Effector memory CD8-positive, alpha-beta T cell (primary cell): ENCODE data around the gene CPNE5.
A peak's percentile ranks its signal among the peaks of the same experiment; 100 is the strongest.

Experiments
- ATAC-seq: fragments of 150-1000 bp; cut with Tn5 transposase; replicated peaks from 2 replicates; pipeline ENCODE4 v1.10.0; 2021; ENCODE audit warnings: mild to moderate bottlenecking, moderate library complexity
- DNase-seq, 3 experiments: peaks; one replicate each; pipeline ENCODE4 v3.0.0; 2021
- H3K27ac Mint-ChIP-seq, 2 donors: one replicate each; pipeline ENCODE4 v1.8.0; 2022; ENCODE audit warnings: mild to moderate bottlenecking in 2 of 2, mixed read lengths in 2 of 2, moderate library complexity in 2 of 2
- H3K27me3 Mint-ChIP-seq, 2 donors: one replicate each; pipeline ENCODE4 v1.8.0; 2022; ENCODE audit warnings: mixed read lengths in 2 of 2
- H3K36me3 Mint-ChIP-seq: one replicate; pipeline ENCODE4 v1.8.0; 2022; ENCODE audit warnings: mild to moderate bottlenecking, moderate library complexity, mixed read lengths; ENCODE audit not compliant: insufficient read depth
- H3K4me1 Mint-ChIP-seq, 2 donors: one replicate each; pipeline ENCODE4 v1.8.0; 2022; ENCODE audit warnings: low read depth in 2 of 2, mixed read lengths in 2 of 2
- H3K4me3 Mint-ChIP-seq, 2 donors: one replicate each; pipeline ENCODE4 v1.8.0; 2022; ENCODE audit warnings: mild to moderate bottlenecking in 2 of 2, mixed read lengths in 2 of 2, moderate library complexity in 2 of 2
- H3K9me3 Mint-ChIP-seq, 2 donors: one replicate each; pipeline ENCODE4 v1.8.0; 2022; ENCODE audit warnings: mixed read lengths in 2 of 2

CPNE5 gene

DNA sequence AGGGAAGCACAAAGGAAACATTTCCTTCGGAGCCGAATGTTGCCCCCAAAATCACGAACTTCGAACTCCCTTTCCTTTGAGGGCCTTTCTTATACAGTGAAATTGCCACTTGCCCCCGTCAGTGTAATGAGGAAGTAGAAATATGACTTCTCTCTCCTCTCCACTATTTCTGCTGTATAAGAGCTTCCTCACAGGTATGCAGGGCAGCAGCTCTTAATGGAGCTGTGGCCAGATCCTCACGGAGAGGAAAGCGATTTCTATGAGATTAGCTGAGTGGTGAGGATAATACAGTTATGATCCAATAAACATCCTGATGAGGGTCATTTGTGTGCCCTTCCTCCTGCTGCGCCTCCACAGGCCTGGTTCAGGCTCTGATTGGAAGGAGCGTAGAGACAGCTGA, 10.8 kb upstream of the CPNE5 start:
- peaks cover 2% of the 10 kb centered on the region for H3K36me3 Mint-ChIP-seq

DNA sequence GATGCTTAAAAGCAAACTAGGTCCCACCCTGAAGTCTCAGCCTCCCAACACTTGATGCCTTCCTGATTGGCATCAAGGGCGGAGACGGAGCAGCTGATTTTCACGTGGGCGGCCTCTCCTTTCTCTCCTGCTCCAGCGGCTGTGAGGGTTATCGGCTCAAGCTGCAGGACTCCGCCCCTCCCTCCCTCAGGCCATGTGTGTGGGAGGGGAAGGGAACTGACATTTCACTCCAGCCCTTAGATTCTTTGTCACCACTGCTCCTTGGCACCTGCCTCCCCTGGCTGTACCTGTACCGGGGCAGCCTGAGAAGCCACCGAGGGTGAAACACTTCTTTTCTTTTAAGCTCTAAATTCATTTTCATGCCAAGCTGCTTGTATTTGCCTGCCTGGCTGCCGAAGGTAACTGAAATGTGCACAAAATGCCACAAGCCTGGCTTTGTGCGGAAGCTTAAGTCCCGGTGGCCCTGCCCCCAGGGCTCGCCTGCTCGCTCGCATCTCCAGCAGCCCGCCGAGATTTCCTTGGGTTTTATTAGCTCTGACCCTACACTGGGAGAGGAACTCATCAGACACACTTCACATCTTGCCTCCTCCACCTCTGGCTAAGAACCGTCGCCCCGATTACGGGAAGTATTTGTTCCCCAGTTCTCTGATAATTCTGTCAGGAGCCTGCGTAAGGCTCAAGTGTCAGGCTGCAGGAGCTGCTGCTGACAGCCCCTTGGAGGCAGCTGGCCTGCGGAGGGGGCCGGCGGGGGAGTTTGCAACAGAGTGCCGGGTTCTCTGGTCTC, 9.6 kb upstream of the CPNE5 start:
- no peaks in the 10 kb centered on the region for H3K27me3 Mint-ChIP-seq
- H3K4me3 Mint-ChIP-seq: no peak overlapping the region
- no peak overlapping the region for H3K27ac Mint-ChIP-seq
- H3K36me3 Mint-ChIP-seq: peaks cover 2% of the 10 kb centered on the region
- peaks cover 0 to 5% of the 10 kb centered on the region in 2 donors for H3K4me1 Mint-ChIP-seq
- DNase-seq: no peak
- peaks cover 3 to 10% of the 10 kb centered on the region in 2 donors for H3K9me3 Mint-ChIP-seq
- ATAC-seq: no peak

More for the DNA sequence above, 10.8 kb upstream of the CPNE5 start:
- ATAC-seq (no peak), DNase-seq (no peak)
- no peak overlapping the region for H3K27ac Mint-ChIP-seq
- no peak overlapping the region for H3K4me3 Mint-ChIP-seq
- H3K9me3 Mint-ChIP-seq: peaks cover 3 to 10% of the 10 kb centered on the region in 2 donors
- H3K27me3 Mint-ChIP-seq: no peaks in the 10 kb centered on the region
- peaks cover 0 to 5% of the 10 kb centered on the region in 2 donors for H3K4me1 Mint-ChIP-seq

GRCh38 chr6:36847991-36848390, 8.7 kb upstream of the CPNE5 start:
- no peaks in the 10 kb centered on the region for H3K27me3 Mint-ChIP-seq
- ATAC-seq (no peak), DNase-seq (no peak)
- H3K36me3 Mint-ChIP-seq: peaks cover 2% of the 10 kb centered on the region
- H3K27ac Mint-ChIP-seq: peak overlapping the region in 1 of 2 donors; percentile 63
- H3K4me3 Mint-ChIP-seq: no peak overlapping the region
- peaks cover 3 to 10% of the 10 kb centered on the region in 2 donors for H3K9me3 Mint-ChIP-seq
- peaks cover 0 to 5% of the 10 kb centered on the region in 2 donors for H3K4me1 Mint-ChIP-seq

DNA sequence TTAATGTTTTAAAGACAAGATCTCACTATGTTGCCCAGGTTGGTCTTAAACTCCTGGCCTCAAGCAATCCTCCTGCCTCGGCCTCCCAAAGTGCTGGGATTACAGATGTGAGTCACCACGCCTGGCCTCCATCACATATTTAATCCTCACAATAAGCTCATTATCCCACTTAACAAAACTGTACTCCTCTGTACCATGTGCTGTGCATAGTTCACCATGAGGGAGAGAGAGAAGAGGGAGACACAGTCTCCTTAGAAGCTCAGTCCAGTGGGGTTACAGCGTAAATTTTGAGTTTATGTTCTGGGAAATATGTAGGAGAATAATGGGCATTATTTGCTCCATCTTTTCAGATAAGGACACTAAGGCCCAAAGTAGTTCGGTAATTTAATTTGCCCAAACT, 7.9 kb upstream of the CPNE5 start:
- Mint-ChIP-seq H3K27ac (peak overlapping the region in 1 of 2 donors; percentile 1), H3K4me3 (no peak overlapping the region), H3K36me3 (no peaks in the 10 kb centered on the region), H3K4me1 (peaks cover 0 to 5% of the 10 kb centered on the region in 2 donors), H3K9me3 (peaks cover 3 to 10% of the 10 kb centered on the region in 2 donors), H3K27me3 (no peaks in the 10 kb centered on the region)
- DNase-seq (no peak), ATAC-seq (no peak)

- H3K27me3 Mint-ChIP-seq: peaks cover 0 to 10% of the 10 kb centered on the region in 2 donors
- peaks cover 3% of the 10 kb centered on the region in 2 donors for H3K9me3 Mint-ChIP-seq
- no peak for ATAC-seq
- no peak overlapping the region for H3K27ac Mint-ChIP-seq
- H3K4me1 Mint-ChIP-seq: peaks cover 5 to 8% of the 10 kb centered on the region in 2 donors
- no peak overlapping the region for H3K4me3 Mint-ChIP-seq
- no peaks in the 10 kb centered on the region for H3K36me3 Mint-ChIP-seq
- no peak for DNase-seq
These were observed 6.0 kb upstream of the CPNE5 start for GRCh38 chr6:36845233-36845632.

GRCh38 chr6:36844232-36845170, 5.3 kb upstream of the CPNE5 start:
- Mint-ChIP-seq H3K27me3 (peaks cover 0 to 13% of the 10 kb centered on the region in 2 donors), H3K36me3 (no peaks in the 10 kb centered on the region), H3K4me3 (no peak overlapping the region), H3K4me1 (peaks cover 5 to 10% of the 10 kb centered on the region in 2 donors), H3K9me3 (no peaks in the 10 kb centered on the region), H3K27ac (peak overlapping the region in 1 of 2 donors; percentile 18)
- DNase-seq (no peak), ATAC-seq (no peak)

DNA sequence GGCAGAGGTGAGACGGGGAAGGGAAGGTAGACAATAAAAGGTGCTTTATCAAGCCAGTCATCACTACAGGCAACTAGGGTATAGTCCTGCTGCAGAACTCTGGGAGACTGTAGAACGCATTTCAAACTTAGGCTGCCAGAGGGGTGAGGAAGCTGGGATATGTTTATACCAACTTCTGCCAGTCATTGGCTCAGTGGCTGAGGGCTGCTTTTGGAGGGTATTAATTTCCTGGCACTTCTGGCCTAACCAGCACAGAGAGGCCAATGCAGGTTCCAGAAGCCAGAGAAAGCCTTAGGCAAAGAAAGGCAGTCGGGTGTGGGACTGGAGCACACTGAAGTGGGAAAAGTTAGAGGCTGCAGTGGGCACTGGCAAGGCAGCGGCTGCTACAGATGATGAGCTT, 3.9 kb upstream of the CPNE5 start:
- no peaks in the 10 kb centered on the region for H3K36me3 Mint-ChIP-seq
- no peaks in the 10 kb centered on the region for H3K9me3 Mint-ChIP-seq
- ATAC-seq (no peak), DNase-seq (no peak)
- peaks cover 10 to 25% of the 10 kb centered on the region in 2 donors for H3K27me3 Mint-ChIP-seq
- peaks cover 5 to 13% of the 10 kb centered on the region in 2 donors for H3K4me1 Mint-ChIP-seq
- no peak overlapping the region for H3K4me3 Mint-ChIP-seq
- H3K27ac Mint-ChIP-seq: no peak overlapping the region

- peaks cover 20 to 38% of the 10 kb centered on the region in 2 donors for H3K27me3 Mint-ChIP-seq
- no peaks in the 10 kb centered on the region for H3K36me3 Mint-ChIP-seq
These were observed 2.5 kb upstream of the CPNE5 start for GRCh38 chr6:36841756-36842155.

GRCh38 chr6:36840432-36841403, 1.5 kb upstream of the CPNE5 start:
- peak; percentile 21 to 32 (median 25) for DNase-seq
- ATAC-seq: peak; percentile 80
- Mint-ChIP-seq H3K9me3 (no peaks in the 10 kb centered on the region), H3K4me1 (peaks cover 5 to 13% of the 10 kb centered on the region in 2 donors), H3K36me3 (no peaks in the 10 kb centered on the region), H3K27ac (no peak overlapping the region), H3K27me3 (peaks cover 20 to 38% of the 10 kb centered on the region in 2 donors), H3K4me3 (peak overlapping the region; percentile 69 to 80)

More at GRCh38 chr6:36841756-36842155, 2.5 kb upstream of the CPNE5 start:
- Mint-ChIP-seq H3K27ac (no peak overlapping the region), H3K4me3 (no peak overlapping the region), H3K4me1 (peaks cover 5 to 13% of the 10 kb centered on the region in 2 donors), H3K9me3 (no peaks in the 10 kb centered on the region)
- no peak for ATAC-seq
- no peak for DNase-seq

DNA sequence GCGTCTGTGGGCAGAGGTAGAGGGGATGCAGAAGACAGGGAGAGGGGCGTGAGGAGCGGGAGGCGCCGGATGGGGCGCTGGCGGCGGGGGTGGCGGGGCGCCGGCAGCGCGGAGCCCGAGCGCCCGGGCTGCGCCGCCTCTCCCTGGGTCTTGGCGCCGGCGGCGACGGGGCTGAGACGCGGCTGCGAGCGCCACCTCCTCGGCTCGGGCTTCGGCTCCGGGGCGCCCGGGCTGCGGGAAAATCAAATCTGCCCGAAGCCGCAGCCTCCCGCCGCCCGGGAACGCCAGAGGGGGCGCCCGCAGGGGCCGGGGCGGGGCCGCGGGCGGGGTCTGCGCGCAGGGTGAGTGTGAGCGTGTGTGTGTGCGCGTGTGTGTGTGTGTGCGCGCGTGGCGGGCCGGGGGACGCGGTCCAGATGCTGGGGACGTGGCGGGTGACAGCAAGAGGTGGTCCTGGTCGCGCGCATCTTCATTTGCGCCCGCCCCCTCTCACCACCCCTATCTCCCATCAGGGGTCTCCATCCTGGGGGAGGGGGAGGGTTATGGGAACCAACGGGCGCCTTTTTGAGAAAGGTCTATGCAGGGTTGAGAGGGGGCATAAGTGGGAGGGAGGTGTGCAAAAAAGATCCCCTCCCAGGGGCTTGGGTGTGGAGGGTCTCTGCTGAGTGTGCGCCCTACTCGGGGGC, 646 bp upstream of the CPNE5 start:
- H3K27ac Mint-ChIP-seq: no peak overlapping the region
- H3K27me3 Mint-ChIP-seq: peaks cover 20 to 38% of the 10 kb centered on the region in 2 donors
- ATAC-seq (peak; percentile 68), DNase-seq (peak; percentile 25 to 29 (median 25))
- H3K4me1 Mint-ChIP-seq: peaks cover 5 to 13% of the 10 kb centered on the region in 2 donors
- H3K9me3 Mint-ChIP-seq: no peaks in the 10 kb centered on the region
- H3K4me3 Mint-ChIP-seq: peak overlapping the region; percentile 69 to 80
- H3K36me3 Mint-ChIP-seq: no peaks in the 10 kb centered on the region

DNA sequence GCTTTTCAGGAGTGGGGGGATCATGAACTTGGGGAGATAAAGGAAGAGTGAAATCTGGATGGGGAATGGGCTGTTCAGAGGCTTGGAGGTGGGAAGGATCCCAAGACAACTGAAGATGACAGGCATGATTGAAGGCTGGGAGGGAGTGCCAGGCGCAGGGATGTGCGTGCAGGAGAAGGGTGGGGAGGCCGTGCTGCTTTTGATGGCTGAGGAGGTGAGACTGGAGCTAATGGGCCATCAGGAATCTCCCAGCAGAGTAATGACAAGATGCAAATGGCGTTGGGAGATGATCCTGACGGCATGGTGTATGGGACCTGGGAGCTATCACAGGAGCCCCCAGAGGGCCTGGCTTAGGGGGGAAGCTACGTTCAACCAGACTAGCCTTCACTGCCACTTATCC, 1.6 kb downstream of the CPNE5 start:
- Mint-ChIP-seq H3K27me3 (peaks cover 20 to 38% of the 10 kb centered on the region in 2 donors), H3K36me3 (peaks cover 3% of the 10 kb centered on the region), H3K27ac (no peak overlapping the region), H3K9me3 (no peaks in the 10 kb centered on the region), H3K4me3 (no peak overlapping the region), H3K4me1 (peaks cover 5 to 13% of the 10 kb centered on the region in 2 donors)
- no peak for ATAC-seq
- no peak for DNase-seq

GRCh38 chr6:36837022-36837339, 2.3 kb downstream of the CPNE5 start:
- Mint-ChIP-seq H3K27ac (no peak overlapping the region), H3K36me3 (peaks cover 3% of the 10 kb centered on the region), H3K9me3 (no peaks in the 10 kb centered on the region), H3K4me1 (peaks cover 5 to 13% of the 10 kb centered on the region in 2 donors), H3K27me3 (peaks cover 20 to 38% of the 10 kb centered on the region in 2 donors), H3K4me3 (no peak overlapping the region)
- no peak for DNase-seq
- no peak for ATAC-seq
